H9 (cell line): ENCODE measurements around the gene NFATC1. TPM values are rescaled to one million over a fixed set of nuclear protein-coding genes. Genes with fewer than 3 reads are reported as not detected.

Source experiments
- DNase-seq: peaks from one replicate; pipeline ENCODE4 v3.0.0-alpha.2; 2017
- H2AFZ ChIP-seq: one replicate; pipeline ENCODE4 v1.6.1; 2013; ENCODE audit warnings: mild to moderate bottlenecking, low read length, control low read depth, moderate library complexity
- H2AK5ac ChIP-seq: 2 replicates; pipeline ENCODE4 v1.6.1; 2013; ENCODE audit warnings: low read length, control low read depth, mixed read lengths; ENCODE audit not compliant: insufficient read length
- H2BK120ac ChIP-seq: one replicate; pipeline ENCODE4 v1.6.1; 2013; ENCODE audit warnings: low read depth, mild to moderate bottlenecking, low read length, control low read depth, inconsistent platforms; ENCODE audit not compliant: poor library complexity, severe bottlenecking
- H2BK12ac ChIP-seq: 2 replicates; pipeline ENCODE4 v1.6.1; 2013; ENCODE audit warnings: low read length, control low read depth, mixed read lengths, low read depth; ENCODE audit not compliant: insufficient read length
- H2BK15ac ChIP-seq: 2 replicates; pipeline ENCODE4 v1.6.1; 2013; ENCODE audit warnings: low read depth, low read length, control low read depth
- H2BK20ac ChIP-seq: one replicate; pipeline ENCODE4 v1.6.1; 2013; ENCODE audit warnings: low read depth, mild to moderate bottlenecking, low read length, control low read depth, inconsistent platforms; ENCODE audit not compliant: poor library complexity, severe bottlenecking
- H2BK5ac ChIP-seq: 2 replicates; pipeline ENCODE4 v1.6.1; 2013; ENCODE audit warnings: low read length, control low read depth, mixed read lengths; ENCODE audit not compliant: insufficient read length
- H3K14ac ChIP-seq: 2 replicates; pipeline ENCODE4 v1.6.1; 2013; ENCODE audit warnings: low read length, control low read depth; ENCODE audit not compliant: insufficient read depth
- H3K18ac ChIP-seq: 2 replicates; pipeline ENCODE4 v1.6.1; 2013; ENCODE audit warnings: low read depth, mild to moderate bottlenecking, mixed read lengths, low read length, control low read depth; ENCODE audit not compliant: insufficient read length
- H3K23ac ChIP-seq: 2 replicates; pipeline ENCODE4 v1.6.1; 2013; ENCODE audit warnings: low read length, control low read depth, mixed read lengths, low read depth; ENCODE audit not compliant: insufficient read length
- H3K23me2 ChIP-seq: 2 replicates; pipeline ENCODE4 v1.6.1; 2013; ENCODE audit warnings: low read depth, mild to moderate bottlenecking, mixed read lengths, low read length, control low read depth; ENCODE audit not compliant: insufficient read length, poor library complexity, severe bottlenecking
- H3K27ac ChIP-seq: 2 replicates; pipeline ENCODE4 v1.5.1; 2013; ENCODE audit warnings: low read length, control low read depth, mixed read lengths, low read depth; ENCODE audit not compliant: insufficient read length
- H3K27me3 ChIP-seq: 2 replicates; pipeline ENCODE4 v1.6.1; 2013; ENCODE audit warnings: low read length, control low read depth, inconsistent platforms; ENCODE audit not compliant: insufficient read depth
- H3K4ac ChIP-seq: 2 replicates; pipeline ENCODE4 v1.6.1; 2013; ENCODE audit warnings: low read depth, mild to moderate bottlenecking, control low read depth, inconsistent platforms, low read length, moderate library complexity
- H3K4me1 ChIP-seq: 2 replicates; pipeline ENCODE4 v1.6.1; 2013; ENCODE audit warnings: low read length, control low read depth, inconsistent platforms; ENCODE audit not compliant: insufficient read depth
- H3K4me2 ChIP-seq: 2 replicates; pipeline ENCODE4 v1.6.1; 2013; ENCODE audit warnings: low read length, control low read depth, mixed read lengths; ENCODE audit not compliant: insufficient read length, insufficient read depth
- H3K56ac ChIP-seq: 2 replicates; pipeline ENCODE4 v1.6.1; 2013; ENCODE audit warnings: low read depth, mild to moderate bottlenecking, mixed read lengths, low read length, control low read depth; ENCODE audit not compliant: insufficient read length
- H3K79me1 ChIP-seq: 2 replicates; pipeline ENCODE4 v1.6.1; 2013; ENCODE audit warnings: low read depth, mild to moderate bottlenecking, moderate library complexity, low read length, control low read depth, inconsistent platforms; ENCODE audit not compliant: insufficient read depth, poor library complexity, severe bottlenecking
- H3K79me2 ChIP-seq: 2 replicates; pipeline ENCODE4 v1.6.1; 2013; ENCODE audit warnings: low read length, control low read depth, inconsistent platforms; ENCODE audit not compliant: insufficient read depth
- H3K9ac ChIP-seq: 2 replicates; pipeline ENCODE4 v1.6.1; 2013; ENCODE audit warnings: low read length, control low read depth, mixed read lengths; ENCODE audit not compliant: insufficient read length; ENCODE audit errors: extremely low read depth
- H3K9me3 ChIP-seq: one replicate; pipeline ENCODE4 v1.6.1; 2013; ENCODE audit warnings: low read depth, low read length, inconsistent platforms; ENCODE audit not compliant: control insufficient read depth
- H3T11ph ChIP-seq: one replicate; pipeline ENCODE4 v1.6.1; 2013; ENCODE audit warnings: mild to moderate bottlenecking, low read length, control low read depth, inconsistent platforms
- H4K20me1 ChIP-seq: one replicate; pipeline ENCODE4 v1.6.1; 2013; ENCODE audit not compliant: control insufficient read depth, insufficient read length, insufficient read depth
- H4K5ac ChIP-seq: 2 replicates; pipeline ENCODE4 v1.6.1; 2013; ENCODE audit warnings: low read depth, mild to moderate bottlenecking, mixed read lengths, low read length, control low read depth; ENCODE audit not compliant: insufficient read length
- H4K8ac ChIP-seq: replicated peaks from 2 replicates; pipeline ENCODE4 v1.6.1; 2013; ENCODE audit warnings: low read length, control low read depth, mixed read lengths, low read depth; ENCODE audit not compliant: insufficient read length
- H4K91ac ChIP-seq: 2 replicates; pipeline ENCODE4 v1.6.1; 2013; ENCODE audit warnings: low read depth, mild to moderate bottlenecking, moderate library complexity, mixed read lengths, low read length, control low read depth; ENCODE audit not compliant: insufficient read length
- H3K27ac Mint-ChIP-seq, 3 experiments: 2 replicates in 2 of 3; 3 replicates in 1 of 3; pipeline ENCODE4 v1.8.0; 2020 to 2021; ENCODE audit warnings: mixed read lengths in 3 of 3, mild to moderate bottlenecking in 1 of 3, moderate library complexity in 1 of 3
- H3K27me3 Mint-ChIP-seq: 2 replicates; pipeline ENCODE4 v1.8.0; 2021; ENCODE audit warnings: low read depth, mild to moderate bottlenecking, moderate library complexity, mixed read lengths
- H3K36me3 Mint-ChIP-seq, 3 experiments: 2 replicates in 2 of 3; 3 replicates in 1 of 3; pipeline ENCODE4 v1.8.0; 2020 to 2021; ENCODE audit warnings: low read depth in 3 of 3, mixed read lengths in 3 of 3; ENCODE audit not compliant: insufficient read depth in 1 of 3
- H3K4me1 Mint-ChIP-seq, 2 experiments: 2 replicates each; pipeline ENCODE4 v1.8.0; 2020; ENCODE audit warnings: mixed read lengths in 2 of 2
- H3K4me3 Mint-ChIP-seq, 2 experiments: 2 replicates in 1 of 2; 3 replicates in 1 of 2; pipeline ENCODE4 v1.8.0; 2020 to 2021; ENCODE audit warnings: mild to moderate bottlenecking in 2 of 2, mixed read lengths in 2 of 2, moderate library complexity in 1 of 2
- H3K9me3 Mint-ChIP-seq, 2 experiments: 2 replicates in 1 of 2; 3 replicates in 1 of 2; pipeline ENCODE4 v1.8.0; 2020; ENCODE audit warnings: mild to moderate bottlenecking in 2 of 2, mixed read lengths in 2 of 2, moderate library complexity in 1 of 2
- WGBS: extraction: QIAGEN DNeasy Blood & Tissue Kit; methylation state at CpG from one replicate; pipeline ENCODE4 v1.1.7; 2013; ENCODE audit warnings: missing lambda C conversion rate, low lambda C conversion rate, mixed read lengths; ENCODE audit not compliant: insufficient read length; ENCODE audit errors: extremely low coverage; 5-methylcytosine and 5-hydroxymethylcytosine counted together
- total RNA-seq: library from RNA; stranded (reverse); gene quantifications from 2 replicates; pipeline ENCODE4 v1.2.1, GENCODE V29; 2021
- TF ChIP-seq, protein P1 (sequence below): fragments of 200-600 bp; sonication (generic); conservative IDR thresholded peaks from 3 replicates; pipeline ENCODE4 v1.8.0; 2021; ENCODE audit warnings: antibody characterized with exemption, mild to moderate bottlenecking

The NFATC1 gene
- total RNA-seq, 1 experiment from 2014 or later: 5.5 TPM

DNA sequence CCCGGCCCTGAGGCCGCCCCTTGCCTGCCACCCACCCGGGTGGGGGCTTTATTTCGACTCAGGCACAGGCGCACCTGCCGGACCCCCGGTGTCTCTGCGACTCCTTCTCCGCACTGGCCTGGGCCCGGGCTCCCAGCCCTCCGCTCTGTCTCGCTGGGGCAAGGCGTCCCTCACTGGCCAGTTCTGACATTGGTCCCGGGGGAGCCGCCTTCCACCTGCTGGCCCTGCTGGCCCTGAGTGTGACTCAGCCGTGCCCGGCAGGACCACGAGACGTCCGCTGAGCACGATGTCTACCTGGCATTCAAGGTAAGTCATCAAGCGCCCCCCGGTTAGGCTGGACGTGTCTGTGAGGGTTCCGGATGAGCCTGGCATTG lies 152.3 kb downstream of the NFATC1 start:
- H2BK20ac ChIP-seq: no peak overlapping the region
- no peaks in the 10 kb centered on the region for H3K23me2 ChIP-seq
- no peak overlapping the region for H2BK120ac ChIP-seq
- no peaks in the 10 kb centered on the region for H3K79me1 ChIP-seq
- no peak overlapping the region for H3K18ac ChIP-seq
- no peak overlapping the region for H4K91ac ChIP-seq
- no peaks in the 10 kb centered on the region for H3K9me3 ChIP-seq
- H3K4me1 ChIP-seq: no peaks in the 10 kb centered on the region
- no peak overlapping the region for H3K4ac ChIP-seq
- no peaks in the 10 kb centered on the region for H3K27me3 ChIP-seq
- no peak overlapping the region for H3K27ac ChIP-seq
- no peak overlapping the region for H3K14ac ChIP-seq
- no CpG with 5 or more reads among the region's 25 CpGs for WGBS
- TF ChIP-seq, protein P1, sequence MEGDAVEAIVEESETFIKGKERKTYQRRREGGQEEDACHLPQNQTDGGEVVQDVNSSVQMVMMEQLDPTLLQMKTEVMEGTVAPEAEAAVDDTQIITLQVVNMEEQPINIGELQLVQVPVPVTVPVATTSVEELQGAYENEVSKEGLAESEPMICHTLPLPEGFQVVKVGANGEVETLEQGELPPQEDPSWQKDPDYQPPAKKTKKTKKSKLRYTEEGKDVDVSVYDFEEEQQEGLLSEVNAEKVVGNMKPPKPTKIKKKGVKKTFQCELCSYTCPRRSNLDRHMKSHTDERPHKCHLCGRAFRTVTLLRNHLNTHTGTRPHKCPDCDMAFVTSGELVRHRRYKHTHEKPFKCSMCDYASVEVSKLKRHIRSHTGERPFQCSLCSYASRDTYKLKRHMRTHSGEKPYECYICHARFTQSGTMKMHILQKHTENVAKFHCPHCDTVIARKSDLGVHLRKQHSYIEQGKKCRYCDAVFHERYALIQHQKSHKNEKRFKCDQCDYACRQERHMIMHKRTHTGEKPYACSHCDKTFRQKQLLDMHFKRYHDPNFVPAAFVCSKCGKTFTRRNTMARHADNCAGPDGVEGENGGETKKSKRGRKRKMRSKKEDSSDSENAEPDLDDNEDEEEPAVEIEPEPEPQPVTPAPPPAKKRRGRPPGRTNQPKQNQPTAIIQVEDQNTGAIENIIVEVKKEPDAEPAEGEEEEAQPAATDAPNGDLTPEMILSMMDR: no peak
- H3K23ac ChIP-seq: no peak overlapping the region
- no peaks in the 10 kb centered on the region for H3K4me1 Mint-ChIP-seq
- H2BK15ac ChIP-seq: no peak overlapping the region
- no peaks in the 10 kb centered on the region for H4K20me1 ChIP-seq
- peaks cover 3 to 4% of the 10 kb centered on the region in 2 experiments; a peak in 2 of 5 replicates for H3K9me3 Mint-ChIP-seq
- no peak overlapping the region for H4K8ac ChIP-seq
- no peak overlapping the region for H4K5ac ChIP-seq
- H3K36me3 Mint-ChIP-seq: no peaks in the 10 kb centered on the region
- H3K9ac ChIP-seq: no peak overlapping the region
- peak; percentile 22 for DNase-seq
- H3K27ac Mint-ChIP-seq: no peak overlapping the region
- H2BK12ac ChIP-seq: no peak overlapping the region
- no peak overlapping the region for H2AFZ ChIP-seq
- H3K79me2 ChIP-seq: no peaks in the 10 kb centered on the region
- no peak overlapping the region for H3K4me3 Mint-ChIP-seq
- no peak overlapping the region for H3K56ac ChIP-seq
- no peaks in the 10 kb centered on the region for H3K27me3 Mint-ChIP-seq
- H3K4me2 ChIP-seq: no peak overlapping the region
- H2AK5ac ChIP-seq: no peak overlapping the region
- no peak overlapping the region for H3T11ph ChIP-seq
- H2BK5ac ChIP-seq: no peak overlapping the region
